HS-27A (cell line): Measurements from ENCODE around the gene RAD51B.
"Not testable (repeated sequence)": the region's sequence is repeated elsewhere in the genome, so short reads cannot be mapped to it uniquely, and the experiment has no call there.

Experiments used
- DNase-seq: peaks from one replicate; pipeline ENCODE4 v3.0.0-alpha.2; 2012; ENCODE audit warnings: low read depth, missing footprints

The RAD51B gene

GRCh38 chr14:67984274-67984673, 164.7 kb downstream of the RAD51B start:
- DNase-seq = no peak

DNA sequence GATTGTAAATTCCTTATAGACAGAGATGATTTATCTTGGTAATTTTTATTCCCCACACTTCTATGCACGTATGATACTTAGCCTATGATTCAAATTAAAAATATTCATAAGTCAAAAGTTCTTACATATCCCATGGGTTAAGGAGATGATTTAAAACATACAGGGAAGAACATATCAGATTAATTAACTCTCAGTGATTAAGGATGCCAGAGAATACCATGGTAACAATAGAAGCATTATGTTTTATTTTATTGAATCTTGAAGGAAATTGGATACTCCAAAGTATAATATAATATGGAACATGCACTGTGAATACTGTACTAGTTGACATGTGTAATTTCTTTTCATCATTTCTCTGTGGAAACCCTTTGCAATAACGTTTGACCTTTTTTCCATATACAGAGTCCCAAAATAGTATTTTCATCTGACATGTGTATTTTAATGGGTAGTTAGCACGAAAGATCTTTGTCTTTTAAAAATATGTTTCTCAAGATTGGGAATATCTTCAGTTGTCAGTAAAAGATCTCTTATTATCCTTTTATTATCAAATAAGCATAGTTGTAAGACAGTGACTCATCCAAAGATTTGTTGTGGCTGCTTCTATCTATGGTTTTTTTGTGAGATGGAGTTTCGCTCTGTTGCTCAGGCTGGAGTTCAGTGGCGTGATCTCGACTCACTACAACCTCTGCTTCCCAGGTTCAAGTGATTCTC, 166.7 kb downstream of the RAD51B start:
- DNase-seq = no peak

DNA sequence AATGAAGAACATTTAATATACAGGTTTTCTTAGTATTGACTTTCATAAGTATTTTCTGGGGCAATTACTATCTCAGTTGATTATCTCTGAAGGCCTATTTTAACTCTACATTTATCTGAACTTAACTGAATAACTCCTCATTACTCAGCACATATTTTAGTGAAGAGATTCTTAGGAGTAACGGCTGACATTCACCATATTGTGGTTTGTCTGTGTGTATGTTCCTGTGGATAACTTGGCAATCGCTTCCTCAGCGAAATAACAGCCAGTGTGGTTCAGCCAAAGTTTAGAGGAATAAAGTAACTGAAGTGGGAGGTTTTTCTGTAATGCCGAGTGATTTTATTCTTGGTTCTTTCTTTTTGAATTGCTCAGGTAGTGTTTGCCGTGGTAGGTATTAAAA, 168.0 kb downstream of the RAD51B start:
- no peak for DNase-seq

GRCh38 chr14:67988210-67988609, 168.6 kb downstream of the RAD51B start:
- DNase-seq = not testable (repeated sequence)

- DNase-seq = no peak
Measured at GRCh38 chr14:67990576-67990975, 171.0 kb downstream of the RAD51B start.

DNA sequence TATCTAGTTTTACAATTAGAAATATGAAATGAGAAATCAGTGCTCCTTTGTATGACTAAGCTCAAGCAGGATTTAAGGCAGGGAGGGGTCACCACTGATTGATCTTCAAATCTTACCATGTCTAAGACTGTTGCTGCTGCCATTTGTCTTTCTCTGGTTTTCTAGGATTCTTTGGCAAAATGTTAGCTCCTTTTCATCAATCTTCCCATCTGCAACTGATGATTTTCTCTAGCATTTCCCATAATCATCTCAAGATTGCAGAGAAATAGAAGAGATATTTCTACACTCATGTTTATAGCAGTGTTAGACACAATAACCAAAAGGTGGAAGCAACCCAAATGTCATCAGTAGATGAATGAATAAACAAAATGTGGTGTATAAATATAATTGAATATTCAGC, 175.0 kb downstream of the RAD51B start:
- DNase-seq = no peak

GRCh38 chr14:67996235-67996634, 176.7 kb downstream of the RAD51B start:
- no peak for DNase-seq

DNA sequence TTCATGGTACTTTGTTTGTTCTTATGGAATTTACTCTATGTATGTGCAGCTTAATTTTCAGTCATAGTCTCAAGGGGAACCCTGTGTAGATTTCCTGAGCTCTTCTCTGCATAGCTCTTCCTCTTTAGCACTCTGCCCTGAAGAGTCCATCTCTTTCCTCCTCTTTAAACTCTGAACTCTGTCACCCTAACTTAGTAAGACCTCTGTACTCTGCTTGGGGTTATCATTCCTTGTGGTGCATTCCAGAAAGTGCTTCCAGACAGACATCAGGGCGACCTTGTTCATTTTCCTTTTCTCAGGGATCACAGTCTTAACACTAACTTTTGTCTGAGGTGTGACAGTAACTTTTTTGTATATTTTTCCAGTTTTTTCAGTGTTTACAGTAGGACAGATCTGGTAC, 179.3 kb downstream of the RAD51B start:
- no peak for DNase-seq

DNA sequence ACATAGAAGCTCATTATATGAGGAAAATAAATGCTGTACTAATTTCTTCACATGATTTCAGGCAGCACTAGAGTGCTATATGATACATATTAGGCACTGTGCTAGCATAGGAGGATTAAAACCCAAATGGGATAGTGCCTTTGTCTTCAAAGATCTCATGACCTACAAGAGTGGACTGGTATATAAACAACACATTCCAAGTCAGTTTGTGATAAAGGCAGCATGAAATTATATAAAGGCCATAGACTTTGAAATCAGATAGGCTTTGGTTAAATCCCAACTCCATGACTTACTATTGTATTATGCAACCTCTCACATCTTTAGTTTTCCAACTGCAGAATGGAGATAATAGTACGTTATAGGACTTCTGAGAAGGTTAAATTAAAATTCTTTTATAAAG, 179.7 kb downstream of the RAD51B start:
- no peak for DNase-seq

GRCh38 chr14:67999705-68000384, 180.3 kb downstream of the RAD51B start:
- DNase-seq = no peak

GRCh38 chr14:68000511-68000910, 180.9 kb downstream of the RAD51B start:
- no peak for DNase-seq

DNA sequence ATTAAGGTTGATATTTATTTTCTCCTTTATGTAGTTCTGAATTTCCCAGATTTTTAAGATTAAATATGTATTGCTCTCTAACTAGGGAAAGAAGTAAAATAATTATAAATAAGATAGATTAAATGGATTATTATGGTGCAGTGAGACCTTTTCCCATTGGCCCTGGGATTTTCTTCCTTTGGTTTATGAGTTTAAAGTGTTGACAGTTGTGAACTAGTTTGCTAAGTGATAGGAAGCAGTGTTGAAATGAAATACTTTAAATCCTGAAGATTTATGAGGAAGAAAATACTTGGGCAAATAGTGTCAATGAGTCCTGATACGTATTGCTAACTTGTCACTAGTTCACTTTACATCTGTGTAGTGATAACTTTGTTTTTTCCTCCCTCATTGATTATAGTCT, 188.9 kb downstream of the RAD51B start:
- DNase-seq = no peak

DNA sequence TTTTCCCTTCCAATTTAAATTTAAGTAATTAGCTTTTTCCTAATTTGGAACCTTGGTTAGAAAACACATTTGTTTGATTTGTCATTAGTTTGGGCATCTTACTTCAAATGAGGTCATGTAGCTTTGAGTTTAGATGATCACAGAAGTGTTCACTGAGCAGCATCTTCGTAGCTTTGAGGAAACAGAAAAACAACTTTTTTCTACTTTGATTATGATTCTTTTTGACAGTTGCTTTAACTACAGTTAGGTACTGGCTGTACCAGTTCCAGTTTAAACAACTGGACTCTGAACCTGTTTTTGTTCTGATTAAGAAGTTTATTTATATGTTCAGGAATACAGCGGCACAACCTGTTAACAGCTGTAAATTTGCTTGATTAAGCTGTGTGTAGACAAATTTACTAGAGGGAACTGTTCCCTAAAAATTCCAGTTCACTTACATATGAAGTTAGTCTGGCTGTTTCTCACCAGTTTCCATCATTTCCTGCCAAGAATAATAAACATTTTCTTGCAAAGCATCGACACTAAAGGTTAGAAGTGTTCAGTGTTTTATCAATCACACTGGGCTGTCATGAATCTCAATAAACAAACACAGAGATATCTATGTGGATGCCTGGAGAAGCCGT, 191.9 kb downstream of the RAD51B start:
- no peak for DNase-seq

- DNase-seq = no peak
Measured at GRCh38 chr14:68012871-68013270, 193.3 kb downstream of the RAD51B start.

- no peak for DNase-seq
Measured at GRCh38 chr14:68013326-68013725, 193.7 kb downstream of the RAD51B start.

DNA sequence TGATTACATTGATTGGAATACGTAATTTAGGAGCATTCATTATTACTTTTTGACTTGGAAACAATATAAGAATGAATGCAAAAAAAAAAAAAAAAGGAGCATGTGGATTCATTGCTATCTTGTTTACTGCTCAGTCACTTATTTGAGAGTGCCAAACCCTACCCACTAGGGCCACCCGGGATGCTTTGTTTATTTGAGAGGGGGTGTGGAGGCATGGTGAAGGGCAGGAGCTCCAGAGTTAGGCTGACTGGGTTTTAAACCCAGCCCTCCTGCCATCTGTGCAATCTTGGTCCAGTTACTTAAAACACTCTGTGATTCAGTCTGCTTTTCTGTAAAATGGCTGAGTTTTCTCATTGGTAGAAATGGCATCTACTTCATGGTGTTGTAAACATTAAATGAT, 195.2 kb downstream of the RAD51B start:
- DNase-seq = no peak

DNA sequence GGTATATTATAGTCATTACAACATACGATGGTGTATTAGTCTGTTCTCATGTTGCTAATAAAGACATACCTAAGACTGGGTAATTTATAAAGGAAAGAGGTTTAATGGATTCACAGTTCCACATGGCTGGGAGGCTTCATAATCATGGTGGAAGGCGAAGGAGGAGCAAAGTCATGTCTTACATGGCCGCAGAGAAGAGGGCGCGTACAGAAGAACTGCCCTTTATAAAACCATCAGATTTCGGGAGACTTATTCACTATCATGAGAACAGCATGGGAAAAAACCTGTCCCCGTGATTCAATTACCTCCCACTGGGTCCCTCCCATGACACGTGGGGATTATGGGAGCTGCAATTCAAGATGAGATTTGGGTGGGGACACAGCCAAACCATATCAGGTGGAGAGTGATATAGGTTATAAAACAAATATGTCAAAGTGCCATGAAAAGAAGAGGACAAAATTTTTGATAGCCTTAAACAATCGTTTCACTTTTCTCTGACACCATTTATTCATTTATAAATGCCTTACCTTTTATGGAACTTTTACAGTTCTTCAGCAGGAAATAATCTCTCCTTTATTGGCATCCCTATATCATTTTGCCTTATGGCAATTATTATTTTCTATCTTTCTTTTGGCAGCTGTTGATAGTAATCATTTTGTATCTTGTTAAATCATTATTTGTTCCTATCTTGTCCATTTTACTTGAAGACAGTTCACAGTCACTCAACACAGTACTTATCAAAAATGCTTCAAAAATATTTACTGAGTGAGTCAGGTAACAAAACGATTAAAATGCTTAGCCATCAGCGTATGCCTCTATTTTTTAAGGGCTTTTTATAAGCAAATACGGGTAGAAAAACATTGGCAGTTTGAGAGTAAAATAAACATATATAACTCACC, 196.0 kb downstream of the RAD51B start:
- no peak for DNase-seq

- DNase-seq = no peak
Measured at GRCh38 chr14:68016255-68016914, 196.8 kb downstream of the RAD51B start.

DNA sequence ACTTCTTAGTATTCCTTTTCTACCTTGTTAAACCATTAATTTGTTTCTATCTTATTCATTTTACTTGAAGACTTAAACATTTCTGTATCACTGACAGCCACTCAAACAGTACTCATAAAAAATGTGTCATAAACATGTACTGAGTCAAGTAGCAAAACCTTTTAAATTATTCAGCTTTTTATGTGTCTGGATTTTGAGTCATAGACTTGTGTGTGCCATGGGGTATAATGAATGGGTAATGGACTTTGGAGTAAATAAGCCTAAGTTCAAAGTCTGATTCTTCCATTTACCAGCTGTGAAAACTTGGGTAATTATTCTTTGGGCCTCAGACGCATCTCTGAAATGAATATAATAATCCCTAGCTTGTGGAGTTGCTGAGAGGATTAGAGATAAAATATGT, 199.0 kb downstream of the RAD51B start:
- DNase-seq = no peak

DNA sequence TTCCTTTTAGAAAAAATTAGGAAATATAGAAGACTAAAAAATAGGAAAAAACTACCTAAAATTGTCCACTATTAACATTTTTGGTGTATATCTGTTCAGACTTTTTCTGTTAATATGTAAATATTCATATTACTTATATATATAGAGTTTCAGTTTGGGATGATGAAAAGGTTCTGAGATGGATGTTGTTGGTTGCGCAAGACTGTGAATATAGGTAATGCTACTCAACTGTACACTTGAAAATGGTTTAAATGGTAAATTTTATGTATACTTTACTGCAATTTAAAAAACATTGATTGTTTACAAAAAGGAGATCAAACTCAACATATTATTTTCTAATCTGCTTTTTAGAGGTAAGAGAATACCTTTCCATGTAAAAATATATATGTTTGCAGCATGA, 200.9 kb downstream of the RAD51B start:
- no peak for DNase-seq

DNA sequence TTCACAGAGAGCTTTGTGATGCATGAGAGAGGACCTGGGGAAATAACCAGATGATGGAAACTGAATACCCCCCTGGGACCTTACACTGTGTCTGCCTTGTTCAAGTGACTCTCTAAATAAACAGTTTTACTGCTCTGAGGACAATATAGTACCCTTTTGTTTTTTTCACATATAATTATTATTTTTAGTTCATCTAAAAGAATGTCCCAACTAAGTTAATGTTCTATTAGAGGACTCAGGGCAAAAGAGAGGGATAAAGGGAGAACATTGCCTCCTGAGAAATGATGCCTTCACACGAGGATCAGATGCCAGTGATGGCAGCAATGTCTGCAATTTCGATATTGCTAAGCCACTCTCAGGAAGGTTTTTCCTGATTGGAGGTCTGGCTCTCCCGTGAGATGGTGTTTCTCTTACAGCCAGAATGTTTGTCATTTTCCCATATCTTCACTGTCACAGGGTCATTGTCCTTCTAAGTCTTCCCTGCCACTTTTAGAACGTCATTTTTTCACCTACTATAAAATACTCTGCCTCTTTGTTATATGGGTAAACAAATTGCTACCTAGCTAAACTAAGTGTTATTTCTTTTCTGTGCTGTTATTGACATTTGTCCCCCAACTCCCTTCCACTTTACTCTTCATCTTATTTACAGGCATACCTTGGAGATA, 201.6 kb downstream of the RAD51B start:
- DNase-seq = no peak
